ENCODE results near the gene SLC27A4.

SLC27A4 gene

DNA sequence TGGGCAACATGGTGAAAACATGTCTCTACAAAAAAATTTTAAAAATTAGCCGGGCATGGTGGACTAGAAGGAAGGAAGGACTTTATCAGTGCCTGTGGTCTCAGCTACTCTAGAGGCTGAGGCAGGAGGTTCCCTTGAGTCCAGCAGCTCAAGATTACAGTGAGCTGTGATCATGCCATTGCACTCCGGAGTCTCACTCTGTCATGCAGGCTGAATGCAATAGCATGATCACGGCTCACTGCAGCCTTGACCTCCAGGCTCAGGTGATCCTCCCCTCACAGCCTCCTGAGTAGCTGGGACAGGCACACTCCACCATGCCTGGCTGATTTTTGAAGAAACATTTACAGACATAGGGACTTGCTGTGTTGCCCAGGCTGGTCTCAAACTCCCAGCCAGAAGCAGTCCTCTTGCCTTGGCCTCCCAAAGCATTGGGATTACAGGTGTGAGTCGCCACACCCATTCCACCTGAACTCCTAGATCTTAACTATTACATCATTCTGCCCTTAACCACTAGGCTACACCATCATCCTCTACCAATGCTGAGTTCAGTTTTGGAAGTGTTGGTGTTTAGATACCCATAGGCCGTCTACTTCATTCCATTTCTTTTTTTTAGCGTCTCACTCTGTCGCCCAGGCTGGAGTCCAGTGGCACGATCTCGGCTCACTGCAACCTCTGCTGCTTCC is 28.8 kb downstream of the SLC27A4 start:
- no peak for DNase-seq

DNA sequence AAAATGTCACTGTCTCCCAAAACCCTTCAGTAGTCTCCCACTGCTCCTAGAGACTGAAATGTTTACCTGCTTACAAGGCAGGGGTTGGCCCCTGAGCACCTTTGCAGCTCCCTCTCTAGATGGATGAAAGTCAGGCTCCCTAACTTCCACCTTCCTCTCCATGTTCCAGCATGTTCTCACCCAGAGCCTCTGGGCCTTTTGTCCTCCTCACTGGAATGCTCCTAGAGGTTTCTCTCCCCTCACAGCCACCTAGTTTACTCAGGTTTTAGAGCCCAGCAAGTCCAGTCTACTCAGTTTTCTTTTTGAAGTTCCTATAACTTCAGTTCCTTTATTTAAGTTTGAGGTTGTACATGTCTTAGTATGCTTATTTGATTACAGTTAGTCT is 30.0 kb downstream of the SLC27A4 start:
- no peak for DNase-seq

DNA sequence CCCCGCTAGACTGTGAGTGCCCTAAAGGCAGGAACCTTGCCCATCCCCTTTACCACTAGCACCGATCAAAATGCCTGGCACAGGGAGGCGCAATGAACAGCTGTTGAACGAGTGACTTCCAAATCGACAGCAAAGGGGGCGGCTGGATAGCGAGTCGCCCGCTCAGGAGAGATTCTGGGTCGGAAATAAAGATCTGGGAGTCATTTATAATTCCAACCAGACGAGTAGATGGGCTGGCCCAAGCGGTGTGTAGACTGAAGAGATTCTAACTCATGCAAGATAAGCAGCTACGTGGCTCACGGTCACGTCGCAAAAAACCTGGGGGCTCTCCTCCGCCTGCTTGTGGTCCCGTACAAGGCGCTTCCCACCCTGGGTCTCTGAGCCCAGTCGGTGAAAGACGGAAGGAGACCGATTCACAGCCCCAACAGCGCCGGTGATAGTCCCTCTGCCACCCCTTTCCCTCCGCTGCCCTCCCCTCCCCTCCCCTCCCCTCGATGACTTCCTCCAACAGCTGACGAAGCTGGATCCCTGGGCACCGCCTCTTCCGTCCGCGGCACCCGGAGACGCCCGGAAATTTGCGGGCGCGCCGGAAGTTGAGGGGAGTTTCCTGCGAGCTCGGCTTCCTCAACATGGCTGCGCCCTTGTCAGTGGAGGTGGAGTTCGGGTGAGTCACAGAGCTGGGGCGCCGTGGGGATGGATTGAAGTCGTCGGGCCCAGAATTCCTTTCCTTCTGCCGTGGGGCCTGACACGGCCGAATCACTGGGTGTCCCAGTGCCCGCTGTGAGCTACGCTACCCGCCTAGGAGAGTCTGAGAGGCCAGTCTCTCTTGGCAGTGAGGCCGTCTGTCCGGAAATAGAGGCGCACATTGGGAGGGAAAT is 30.7 kb downstream of the SLC27A4 start, which contains the start of gene URM1:
URM1 (plus strand) TSS at position 623 of the 878 bp plus-strand sequence; CDS start at position 630, 7 bp downstream.
- peak; percentile 98 for DNase-seq

DNA sequence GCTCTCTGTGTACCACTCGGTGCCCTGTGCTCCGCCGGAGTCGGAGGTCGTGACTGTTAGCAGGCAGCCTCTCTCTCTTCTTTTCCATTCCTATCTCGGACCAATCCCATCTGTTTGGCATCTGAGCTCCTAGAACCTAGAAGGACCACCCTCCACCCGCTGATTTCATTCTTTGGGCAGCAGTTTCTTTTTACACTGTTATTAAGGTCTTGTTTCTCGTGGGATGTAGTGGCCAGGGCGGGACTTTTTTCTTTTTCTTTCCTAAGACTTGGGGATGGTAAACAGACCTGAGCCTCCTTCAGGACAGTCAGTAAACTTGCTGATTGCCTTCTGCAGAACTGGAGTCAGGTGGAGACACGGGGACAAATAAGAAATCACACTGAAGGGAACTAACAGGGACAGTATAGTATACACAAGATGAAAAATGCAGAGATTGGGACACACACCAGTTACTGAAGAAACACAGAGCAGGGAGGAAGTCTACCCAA is 31.3 kb downstream of the SLC27A4 start:
- no peak for DNase-seq

DNA sequence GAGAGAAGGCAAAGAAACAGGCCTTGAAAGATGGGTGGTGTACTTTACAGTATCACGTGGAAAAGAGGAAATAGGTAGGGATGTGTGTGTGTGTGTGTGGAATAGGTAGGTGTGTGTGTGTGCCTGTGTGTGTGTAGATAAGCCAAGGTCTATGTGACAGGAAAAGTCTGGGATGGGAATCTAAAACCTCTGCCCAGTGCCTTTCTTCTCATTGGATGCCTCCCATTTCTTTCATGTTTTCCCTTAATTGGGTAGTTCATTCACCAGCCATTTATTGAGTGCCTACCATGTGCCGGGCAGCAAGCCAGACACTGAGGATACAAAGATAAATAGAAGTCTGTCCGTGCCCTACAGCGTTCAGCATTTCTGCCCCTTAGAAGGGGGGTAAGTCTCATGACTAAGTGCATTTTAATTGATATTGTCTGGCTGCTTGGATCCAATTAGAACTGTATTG is 31.9 kb downstream of the SLC27A4 start:
- DNase-seq = no peak

DNA sequence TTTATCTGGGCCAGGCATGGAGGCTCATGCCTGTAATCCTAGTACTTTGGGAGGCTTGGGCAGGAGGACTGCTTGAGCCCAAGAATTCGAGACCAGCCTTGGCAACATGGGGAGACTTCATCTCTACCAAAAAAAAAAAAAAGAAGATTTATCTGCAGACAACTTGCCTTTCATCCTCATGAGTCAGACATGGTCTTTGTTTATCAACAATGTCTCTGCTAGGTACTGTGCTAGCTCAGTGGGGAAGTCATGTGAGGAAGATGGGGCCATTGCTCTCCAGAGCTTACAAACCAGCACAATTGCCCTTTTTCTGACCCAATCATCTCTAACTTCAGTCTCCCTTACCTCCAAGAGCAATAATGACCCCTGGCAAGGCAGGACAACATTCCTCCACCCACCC is 32.5 kb downstream of the SLC27A4 start:
- no peak for DNase-seq

DNA sequence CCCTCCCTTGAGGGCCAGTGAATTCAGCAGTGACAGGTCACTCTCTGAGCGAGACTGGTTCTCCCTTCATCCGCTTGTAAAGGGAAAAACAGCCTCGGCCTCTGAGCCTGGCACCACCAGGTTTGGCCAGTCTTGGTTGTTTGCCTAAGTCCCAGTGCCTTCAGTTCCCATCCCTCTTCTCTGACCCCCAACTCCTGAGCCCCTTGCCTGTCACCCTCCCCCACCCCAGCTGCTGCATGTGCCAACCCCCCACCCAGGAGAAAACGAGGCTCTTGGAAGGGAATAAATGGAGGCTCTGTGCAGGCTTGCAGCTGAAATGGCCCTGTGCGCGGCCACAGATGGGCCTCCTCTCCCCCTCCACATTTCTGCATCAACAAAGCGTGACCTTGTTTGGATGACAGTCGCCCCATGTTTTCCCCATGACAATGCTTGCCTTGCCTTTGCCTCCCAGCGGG is 33.9 kb downstream of the SLC27A4 start:
- DNase-seq = no peak

DNA sequence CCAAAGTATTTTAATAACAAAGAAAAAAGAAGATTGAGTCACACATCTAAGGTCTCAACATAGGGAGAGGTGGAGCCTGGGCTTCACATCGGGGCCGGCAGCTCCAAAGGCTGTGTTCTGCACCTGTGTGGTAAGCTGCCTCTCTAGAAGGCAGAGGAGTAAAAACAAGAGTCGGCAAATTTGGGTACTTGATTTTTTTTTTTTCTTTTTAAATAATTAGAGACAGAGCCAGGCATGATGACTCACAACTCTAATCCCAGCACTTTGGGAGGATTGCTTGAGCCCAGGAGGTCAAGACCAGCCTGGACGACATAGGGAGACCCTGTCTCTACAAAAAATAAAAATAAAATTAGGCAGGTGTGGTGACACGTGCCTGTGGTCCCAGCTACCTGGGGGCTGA is 35.5 kb downstream of the SLC27A4 start:
- DNase-seq = no peak

DNA sequence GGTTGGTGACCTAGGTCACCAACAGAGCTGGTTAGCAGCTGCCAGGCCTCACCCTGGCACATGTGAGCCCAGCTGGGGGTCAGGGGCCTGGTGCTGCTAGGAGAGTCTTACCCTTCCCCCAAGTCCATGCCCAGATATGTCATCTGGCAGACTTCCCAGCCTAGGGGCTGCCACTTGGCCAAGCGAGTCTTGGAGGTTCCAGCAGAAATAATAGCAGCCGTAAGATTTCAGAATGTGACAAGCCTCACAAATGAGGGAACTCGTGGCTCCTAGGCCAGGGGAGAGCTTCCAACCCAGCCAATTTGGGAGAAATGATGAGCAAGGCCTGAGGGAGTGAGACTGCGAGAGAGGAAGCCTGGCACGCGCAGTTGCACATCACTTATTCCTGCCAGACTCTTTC is 41.9 kb downstream of the SLC27A4 start:
- DNase-seq = no peak

DNA sequence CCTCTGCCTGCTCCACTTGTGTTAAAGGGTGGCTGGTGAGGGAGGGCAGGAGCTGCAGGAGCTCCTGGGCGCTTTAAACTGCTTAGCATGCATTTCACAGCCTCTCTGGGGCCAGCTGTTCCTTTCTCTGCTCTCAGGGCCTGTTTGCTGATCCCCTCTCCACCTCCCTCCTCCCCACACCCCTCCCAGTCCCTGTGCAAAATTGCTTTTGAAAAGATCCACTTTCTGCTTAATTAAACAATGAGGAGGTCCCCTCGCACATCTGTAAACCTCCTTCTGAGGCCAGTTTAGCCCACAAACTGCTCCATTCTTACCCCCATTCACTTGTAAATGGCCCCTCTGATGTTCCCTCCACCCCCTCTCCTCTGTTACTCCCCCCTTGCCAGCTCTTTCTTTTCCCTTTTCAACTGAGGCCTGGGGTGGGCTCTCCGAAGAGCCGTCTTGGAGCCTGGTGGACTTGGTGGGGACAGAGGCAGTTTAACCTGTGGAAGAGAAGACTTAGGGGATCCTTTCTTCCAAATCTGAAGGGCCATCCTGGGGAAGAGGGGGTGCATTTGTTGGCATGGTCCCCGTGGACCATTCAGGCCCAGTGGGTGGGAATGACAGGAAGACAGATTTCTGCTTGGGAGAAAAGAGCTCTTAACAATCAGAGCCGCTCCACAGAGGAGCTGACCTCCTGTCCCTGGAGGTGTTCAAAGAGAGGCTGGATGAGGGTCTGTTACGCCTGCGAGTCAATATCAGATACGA is 42.9 kb downstream of the SLC27A4 start:
- no peak for DNase-seq

DNA sequence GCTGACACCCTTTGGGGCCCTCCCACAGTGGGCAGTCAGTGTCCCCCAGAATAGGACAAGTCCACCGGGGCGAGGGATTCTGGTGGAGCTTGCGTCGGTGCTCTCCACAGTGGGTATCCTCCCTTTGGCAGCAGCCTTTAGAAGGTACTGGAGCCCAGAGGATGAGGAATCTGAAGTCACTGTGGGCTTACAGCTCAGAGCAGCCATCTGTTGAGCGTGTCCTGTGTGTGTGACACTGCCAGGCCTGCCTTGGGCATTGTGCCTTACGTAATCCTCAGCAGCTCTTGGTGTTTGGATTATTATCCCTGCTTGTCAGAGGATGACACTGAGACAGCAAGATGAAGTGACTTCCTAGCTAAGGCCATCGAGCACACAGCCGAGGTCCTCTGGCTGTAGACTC is 43.5 kb downstream of the SLC27A4 start:
- DNase-seq = no peak

DNA sequence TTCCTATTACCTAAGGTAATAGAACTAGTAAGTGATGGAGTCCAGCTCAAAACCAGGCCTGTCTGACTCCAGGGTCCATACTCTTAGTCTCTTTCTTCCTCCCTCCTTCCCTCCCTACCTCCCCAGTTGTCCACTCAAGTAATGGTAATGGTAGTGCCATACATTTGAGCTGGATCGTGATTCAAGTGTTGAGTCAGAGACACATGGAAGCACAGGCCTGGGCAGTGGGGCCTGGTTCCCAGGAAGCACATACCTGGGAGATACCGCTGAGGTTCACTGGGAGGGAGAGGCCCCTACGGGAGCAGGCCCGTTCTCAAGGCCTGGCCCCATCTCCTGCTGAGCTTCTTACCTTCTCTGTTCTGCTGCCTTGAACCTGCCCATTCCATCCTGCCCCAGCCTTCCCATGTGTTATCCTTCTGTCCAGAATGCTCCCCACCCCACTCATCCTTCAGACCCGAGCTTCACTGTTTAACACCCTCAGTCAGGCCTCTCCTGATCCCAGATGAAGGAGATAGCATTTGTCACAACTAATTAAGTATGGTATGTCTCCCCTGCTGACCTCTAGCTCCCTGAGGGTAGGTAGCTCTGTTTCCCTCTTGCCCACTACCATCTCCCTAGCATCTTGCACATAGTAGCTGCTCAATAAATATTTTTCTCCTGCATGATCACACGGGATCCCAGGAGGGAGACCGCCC is 44.6 kb downstream of the SLC27A4 start:
- no peak for DNase-seq

DNA sequence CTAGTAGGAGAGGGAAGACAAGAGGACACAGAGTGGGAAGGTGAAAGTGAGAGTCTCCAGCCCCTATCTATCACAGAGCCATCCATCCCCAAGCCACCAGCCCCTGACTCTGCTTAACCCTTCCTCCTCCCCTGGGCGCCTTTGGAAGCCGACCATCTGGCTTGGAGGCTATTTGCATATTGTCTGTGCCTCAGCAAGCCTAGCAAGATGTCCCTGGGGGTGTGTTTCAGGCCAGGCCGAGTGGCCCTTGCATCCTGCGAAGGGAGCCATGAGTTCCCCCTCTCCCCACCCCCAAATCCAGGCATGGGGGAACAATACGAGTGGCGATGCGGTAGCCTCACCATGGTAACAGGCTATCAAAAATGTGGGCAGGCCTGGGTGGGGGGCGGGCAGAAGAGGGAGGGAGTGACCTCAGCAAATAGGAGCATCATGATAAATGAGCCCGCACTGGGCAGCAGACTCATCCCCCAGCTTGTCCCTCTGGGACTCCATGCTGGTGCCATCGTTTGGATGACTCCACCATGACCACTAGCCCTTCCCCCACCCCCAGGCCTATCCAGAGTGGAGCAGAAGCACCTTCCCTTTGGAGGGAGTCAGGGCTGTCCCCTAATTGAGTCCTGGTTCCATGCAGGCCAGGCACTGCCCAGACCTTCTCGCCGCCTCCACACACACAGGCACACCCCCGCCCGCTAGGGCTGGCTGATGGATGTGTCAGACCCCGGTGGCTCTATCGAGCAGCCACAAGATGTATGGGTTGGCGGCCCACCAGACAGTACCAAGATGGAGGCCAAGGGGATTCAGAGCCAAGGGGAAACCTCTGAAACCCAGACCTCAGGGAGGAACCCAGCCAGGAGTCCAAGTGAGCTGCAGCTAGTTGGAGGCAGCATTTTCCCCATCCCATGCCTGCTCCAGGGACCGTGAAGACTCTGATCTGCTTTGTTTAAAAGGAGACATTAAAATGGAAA is 45.5 kb downstream of the SLC27A4 start:
- no peak for DNase-seq

DNA sequence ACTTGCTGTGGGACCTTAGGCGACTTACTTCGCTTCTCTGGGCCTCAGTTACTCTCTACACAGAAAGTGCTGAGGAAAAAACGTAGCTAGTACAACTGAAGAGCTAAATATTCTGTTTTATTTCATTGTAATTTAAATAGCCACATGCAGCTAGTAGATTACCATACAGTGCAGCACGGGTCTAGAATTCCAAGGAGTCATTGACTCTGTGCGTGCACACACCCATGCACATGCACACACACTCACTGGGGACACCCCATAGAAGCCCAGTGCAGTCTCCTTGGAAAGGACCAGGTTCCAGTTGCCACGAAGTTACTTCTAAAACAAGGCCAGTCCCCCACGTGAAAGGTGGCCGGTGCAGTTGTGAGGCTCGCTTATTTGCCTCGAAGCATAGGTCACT is 47.8 kb downstream of the SLC27A4 start:
- DNase-seq = no peak

DNA sequence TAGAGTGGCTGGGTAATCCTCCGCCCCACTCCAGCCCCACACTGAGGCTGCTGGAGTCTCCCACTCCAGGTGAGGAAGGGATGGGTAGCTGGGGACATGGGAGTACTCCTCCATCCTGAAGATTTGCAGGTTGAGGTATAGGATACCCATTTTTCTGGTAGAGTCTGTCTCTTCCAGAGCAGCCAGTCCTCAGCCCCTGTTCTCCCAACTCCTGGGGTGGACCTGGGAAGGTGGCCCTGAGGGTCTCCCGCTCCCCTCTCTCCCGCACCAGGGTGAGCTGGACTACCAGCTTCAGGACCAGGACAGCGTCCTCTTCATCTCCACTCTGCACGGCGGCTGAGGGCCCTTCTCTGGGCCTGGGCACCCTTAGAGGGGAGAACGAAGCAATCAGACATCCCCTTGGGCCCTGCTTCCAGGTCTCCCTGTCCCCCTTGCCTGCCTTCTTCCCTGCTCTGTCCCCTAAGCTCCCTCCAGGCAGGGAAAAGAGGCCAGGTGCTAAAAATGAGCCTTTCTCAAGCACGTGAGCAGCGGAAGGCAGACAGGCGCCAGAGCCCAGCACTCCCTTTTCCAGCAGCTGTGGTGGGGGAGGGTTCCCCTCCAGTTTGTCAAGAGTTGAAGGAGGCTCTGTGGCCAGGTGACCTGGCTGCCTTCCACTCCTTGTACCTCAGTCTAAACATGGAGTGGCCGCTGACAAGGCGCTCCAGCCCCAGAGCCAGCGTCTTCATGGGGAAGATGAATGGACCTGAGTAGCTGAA is 49.2 kb downstream of the SLC27A4 start:
- no peak for DNase-seq

DNA sequence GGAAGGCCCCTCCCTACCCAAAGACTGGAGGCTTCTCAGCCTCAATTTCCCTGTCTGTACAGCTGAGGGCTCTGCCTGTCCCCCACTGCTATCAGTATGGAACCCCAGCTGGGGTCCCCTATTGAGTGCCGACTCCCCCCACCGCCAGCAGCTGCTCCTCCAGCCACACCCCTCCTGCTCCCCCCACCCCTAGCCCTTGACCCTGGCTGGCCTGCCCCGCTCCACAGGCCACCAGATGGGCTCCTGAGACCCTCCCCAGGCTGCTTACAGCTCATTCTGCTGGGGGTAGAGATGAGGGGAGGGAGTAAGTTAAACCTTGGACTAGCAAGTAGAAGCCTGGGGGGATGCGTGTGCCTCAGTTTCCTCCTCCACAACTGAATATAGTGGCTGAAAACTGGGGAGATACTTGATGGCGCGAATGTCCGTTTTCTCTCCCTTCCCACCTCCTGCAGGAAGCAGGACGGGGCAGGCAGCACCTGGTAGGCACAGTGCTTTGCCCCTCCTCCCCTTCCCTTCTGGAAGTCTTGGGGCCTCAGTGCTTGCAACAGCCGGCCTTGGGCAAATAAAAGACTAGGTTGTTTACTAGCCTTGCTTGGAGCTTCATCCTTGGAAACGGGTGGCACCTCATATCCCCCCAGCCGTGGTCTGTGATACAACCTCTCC is 50.0 kb downstream of the SLC27A4 start:
- no peak for DNase-seq

DNA sequence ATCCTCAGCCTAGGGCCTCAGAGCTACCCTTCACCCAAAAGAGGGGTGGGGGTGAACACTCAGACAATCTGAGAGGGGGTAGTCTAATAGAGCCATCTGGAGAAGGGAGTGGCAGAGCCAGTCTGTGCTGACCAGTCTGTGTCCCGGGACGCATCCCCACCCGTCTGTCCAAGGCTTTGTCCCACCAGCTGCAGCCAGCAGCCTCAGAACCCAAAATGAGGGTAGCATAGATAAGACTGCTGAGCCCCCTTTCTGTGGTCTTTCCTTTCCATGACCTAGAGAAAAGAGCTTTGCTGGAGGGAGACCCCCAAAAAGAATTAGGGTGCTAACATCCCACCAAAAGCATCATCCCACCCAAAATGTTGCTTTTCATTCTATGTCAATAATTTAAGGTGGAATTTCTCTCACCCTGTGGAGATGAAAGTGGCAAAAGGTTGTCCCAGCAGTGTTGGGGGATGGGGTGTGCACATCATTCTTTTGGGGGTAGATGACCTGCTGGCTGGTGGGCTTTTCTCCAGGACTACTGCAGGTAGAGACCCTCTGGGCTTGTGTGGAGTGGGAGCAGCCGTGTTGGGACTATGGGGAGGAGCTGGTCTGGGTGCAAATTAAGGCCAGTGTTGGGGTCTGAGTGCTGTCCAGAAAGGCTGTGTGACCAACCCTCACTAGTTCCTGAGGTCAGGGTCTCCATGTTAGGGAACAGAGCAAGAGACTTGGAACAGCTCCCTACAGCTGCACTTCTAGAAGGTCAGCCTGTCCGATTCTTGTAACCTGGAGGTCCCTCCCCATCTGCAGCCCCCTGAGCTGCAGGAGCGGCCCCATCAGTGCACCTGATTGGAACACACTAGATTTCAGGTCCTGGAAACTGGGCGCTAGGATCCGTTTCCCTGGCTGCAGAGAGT is 50.7 kb downstream of the SLC27A4 start:
- DNase-seq = no peak

DNA sequence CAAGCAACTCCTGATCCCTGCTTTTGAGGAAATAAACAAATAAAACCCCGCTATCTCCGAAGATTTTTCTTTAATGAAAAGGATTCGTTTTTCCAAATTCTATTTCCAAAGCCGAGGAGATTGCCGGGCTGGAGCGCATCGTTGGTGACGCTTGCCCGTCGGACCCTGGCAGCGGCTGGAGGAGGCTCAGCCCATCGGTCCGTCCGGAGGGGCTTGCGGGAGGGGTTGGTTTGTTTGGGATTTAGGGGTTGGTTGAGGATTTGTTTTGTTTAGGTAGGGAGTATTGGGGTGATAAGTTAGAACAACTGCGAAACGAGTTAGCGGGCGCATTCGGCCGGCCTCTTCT is 51.6 kb downstream of the SLC27A4 start:
- no peak for DNase-seq

Measured in right forelimb (tissue), 1 donor.